HG02981 (cell line): ENCODE results near the gene SRGAP3.
A peak's percentile ranks its signal among the peaks of the same experiment; 100 is the strongest.
"Not testable (repeated sequence)": the region's sequence is repeated elsewhere in the genome, so short reads cannot be mapped to it uniquely, and the experiment has no call there.

Experiments
- ATAC-seq: cut with Tn5 transposase; IDR thresholded peaks from one replicate; pipeline ENCODE4 v1.9.1; 2021; ENCODE audit warnings: mild to moderate bottlenecking, moderate library complexity; ENCODE audit not compliant: unreplicated experiment

SRGAP3 gene

GRCh38 chr3:9249273-9250192, at the start of gene SRGAP3:
SRGAP3 (minus strand) TSS chr3:9249646; CDS start chr3:9248951, 695 bp downstream.
- peak; percentile 100 for ATAC-seq

DNA sequence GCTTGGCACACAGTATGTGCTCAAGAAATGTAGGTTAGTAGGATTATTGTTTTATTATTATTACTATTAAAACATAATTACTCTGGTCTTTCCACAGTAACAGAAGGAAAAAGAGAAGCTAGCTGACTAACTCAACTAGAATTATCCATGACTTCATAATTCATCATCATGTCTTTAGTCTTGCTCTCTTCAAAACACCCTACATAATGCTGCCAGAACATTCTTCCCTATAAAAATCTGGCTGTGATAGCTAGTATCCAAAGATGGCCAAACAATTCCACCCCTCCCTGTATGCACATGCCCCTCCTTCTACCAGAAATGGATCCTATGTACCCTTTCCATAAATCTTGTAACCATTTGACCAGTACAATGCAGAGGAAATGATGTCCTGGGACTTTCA, 48.8 kb upstream of the SRGAP3 start:
- ATAC-seq = no peak

- no peak for ATAC-seq
Observed at GRCh38 chr3:9296241-9296640, 46.8 kb upstream of the SRGAP3 start.

- ATAC-seq = no peak
Observed at GRCh38 chr3:9295007-9295406, 45.6 kb upstream of the SRGAP3 start.

- ATAC-seq = not testable (repeated sequence)
Observed at GRCh38 chr3:9293953-9294352, 44.5 kb upstream of the SRGAP3 start.

DNA sequence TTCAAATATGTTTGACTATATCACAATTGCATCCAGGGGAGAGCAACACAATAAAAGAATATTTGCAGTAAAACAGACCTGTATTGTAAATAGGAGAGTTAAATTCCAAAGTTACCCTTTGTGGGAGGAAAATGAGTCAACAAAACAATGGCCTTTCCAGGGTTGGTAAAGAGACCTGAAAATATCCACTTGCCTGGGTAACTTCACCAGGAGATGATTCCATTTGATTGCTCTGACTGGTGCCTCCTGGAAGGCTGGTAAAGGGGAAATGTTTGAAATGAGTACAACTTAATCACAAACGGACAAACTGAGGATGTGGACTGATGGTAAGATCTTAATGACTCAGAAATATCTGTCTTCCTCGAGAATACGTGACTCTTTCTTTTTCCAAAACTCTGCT, 43.6 kb upstream of the SRGAP3 start:
- no peak for ATAC-seq

DNA sequence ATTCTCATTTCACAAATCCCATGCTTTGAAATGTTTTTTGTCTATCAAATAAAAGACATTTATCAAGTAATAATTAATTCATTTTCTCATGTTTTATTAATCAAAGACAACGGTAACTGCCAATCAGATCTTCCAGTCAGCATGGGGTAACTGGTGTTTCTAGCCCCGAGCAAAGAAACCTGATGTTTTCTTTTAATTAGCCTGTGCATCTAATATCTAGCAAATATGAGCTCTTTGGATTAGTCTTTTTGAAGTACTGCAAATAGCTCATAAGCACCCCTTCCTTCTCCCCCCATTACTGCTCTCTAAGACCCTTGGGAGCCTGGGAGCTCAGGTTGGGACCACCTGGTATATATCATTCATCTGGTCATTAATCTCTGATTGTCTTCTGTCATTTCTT, 43.1 kb upstream of the SRGAP3 start:
- no peak for ATAC-seq

GRCh38 chr3:9291821-9292410, 42.5 kb upstream of the SRGAP3 start:
- ATAC-seq = no peak

- no peak for ATAC-seq
Observed at GRCh38 chr3:9290566-9290965, 41.1 kb upstream of the SRGAP3 start.

DNA sequence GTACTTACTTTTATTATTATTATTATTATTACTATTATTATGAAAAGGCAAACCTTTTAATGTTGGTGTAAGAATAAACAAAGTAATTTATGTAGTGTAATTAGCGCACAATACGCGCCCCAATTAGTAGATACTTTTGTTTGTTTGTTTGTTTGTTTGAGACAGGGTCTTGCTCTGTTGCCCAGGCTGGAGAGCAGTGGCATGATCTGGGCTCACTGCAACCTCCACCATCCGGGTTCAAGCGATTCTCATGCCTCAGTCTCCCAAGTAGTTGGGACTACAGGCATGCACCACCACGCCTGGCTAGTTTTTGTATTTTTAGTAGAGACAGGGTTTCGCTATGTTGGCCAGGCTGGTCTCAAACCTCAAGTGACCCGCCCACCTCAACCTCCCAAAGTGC, 32.1 kb upstream of the SRGAP3 start:
- not testable (repeated sequence) for ATAC-seq

GRCh38 chr3:9280451-9281219, 31.2 kb upstream of the SRGAP3 start:
- no peak for ATAC-seq

- ATAC-seq = no peak
Observed at GRCh38 chr3:9279966-9280365, 30.5 kb upstream of the SRGAP3 start.

DNA sequence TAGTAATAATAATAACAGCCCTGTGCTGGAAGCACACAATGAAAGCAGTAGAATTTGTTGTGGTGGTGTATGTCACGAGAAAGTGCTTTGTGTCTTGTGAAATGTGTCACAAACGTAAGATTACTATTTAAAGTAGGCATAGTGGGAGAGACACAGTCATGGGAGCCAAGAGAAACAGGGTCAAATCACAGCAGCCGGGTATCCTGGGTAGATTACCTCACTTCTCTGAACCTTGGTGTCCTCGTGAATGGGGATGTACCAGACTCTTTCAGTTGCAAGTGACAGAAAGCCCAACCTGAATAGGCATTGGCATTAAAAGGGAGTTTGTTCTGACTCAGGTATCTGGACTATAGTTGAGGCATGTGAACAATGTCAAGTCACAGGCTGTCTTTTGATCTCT, 29.1 kb upstream of the SRGAP3 start:
- no peak for ATAC-seq

DNA sequence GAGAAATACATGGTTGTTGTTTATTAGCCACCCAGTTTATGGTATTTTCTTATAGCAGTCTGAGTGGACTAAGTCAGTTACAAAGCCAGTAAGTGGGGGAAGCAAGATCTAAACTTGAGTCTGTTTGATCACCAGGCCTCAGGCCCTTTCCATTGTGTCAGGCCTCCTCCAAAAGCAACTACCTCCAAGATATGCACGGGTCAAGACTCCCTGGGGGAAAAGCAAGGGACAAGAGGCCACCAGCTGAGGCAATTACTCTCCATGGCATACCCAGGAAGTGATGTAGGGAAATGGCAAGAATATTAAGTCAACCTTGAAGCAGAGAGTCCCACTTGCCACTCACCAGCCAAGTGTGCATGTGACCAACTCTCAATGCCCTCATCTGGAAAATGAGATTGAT, 28.6 kb upstream of the SRGAP3 start:
- ATAC-seq = no peak

DNA sequence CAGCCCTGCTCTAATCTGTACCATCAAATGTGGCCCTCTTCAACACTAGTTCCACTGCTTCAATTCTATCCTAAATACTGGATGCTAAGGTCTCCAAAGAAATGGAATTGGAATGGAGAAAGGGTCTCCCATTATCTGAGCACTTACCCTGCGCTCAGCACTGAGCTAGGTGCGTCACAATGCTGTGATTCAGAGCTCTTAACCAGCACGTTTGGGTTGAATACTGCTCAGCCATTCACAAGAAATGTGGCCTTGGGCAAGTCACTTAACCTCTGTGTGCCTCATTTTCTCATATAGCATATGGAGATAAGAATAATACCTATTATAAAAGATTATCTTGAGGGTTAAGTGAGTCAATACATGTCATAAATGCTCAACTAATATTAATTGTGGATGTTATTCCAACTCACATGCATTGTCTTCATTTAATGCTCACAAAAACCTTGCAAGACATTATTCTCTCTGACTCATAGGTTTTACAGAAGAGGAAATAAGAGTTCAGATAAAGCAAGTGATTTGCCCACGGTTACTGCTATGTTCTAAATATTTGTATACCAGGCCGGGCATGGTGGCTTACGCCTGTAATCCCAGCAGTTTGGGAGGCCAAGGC, 27.4 kb upstream of the SRGAP3 start:
- ATAC-seq = no peak

DNA sequence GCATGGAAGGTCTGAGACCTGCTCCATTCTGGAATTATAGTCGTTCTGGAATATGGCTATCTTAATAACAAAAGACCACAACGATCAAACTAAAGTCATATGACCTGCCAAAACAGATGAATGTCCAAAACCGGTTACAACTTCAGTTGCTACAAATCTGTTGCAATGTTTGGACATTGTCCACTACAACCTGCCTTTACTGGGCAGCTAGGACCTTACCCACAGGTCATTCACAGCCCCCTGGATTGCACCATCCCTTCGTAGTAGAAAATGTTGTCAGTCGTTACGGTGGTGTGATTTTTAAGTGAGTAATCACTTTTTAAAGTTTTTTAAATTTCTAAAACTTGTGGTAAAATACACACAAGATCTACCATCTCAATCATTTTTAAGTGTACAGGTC, 22.5 kb upstream of the SRGAP3 start:
- no peak for ATAC-seq

DNA sequence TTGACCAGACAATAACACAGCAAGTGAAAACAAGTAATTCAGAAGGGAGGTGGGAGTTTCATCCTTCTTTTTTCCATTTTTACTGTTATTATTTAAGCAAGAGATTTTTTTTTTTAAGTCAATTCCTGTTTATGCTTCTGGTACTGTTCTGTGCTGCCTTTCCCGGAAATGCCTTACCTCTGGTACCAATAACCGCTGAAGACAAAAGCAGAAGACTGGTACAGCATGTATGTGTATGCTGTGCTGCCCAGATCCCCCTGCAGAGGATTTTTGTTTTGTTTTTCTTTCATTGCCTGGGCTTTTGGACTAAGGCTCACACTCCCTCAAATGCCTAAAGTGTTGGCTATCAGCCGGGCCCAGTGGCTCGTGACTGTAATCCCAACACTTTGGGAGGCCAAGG, 21.3 kb upstream of the SRGAP3 start:
- no peak for ATAC-seq

DNA sequence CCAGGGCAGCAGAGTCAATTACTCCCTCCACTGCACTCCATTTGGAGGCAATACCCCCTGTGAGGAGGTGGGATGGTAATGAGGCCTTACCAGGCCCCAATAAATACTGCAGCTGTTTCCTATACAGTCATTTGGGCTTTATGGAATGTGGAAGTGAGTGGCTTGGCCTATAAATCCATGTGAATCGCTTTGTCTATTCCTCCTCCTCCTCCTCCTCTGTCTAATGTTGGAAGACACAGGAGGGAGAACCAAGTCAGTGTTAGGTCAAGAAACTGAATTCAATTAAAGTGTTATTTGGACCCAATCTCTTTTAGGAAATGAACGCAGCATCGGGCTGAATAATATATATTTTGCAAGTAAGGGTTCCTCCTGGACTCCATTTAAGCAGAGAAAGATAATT, 17.3 kb upstream of the SRGAP3 start:
- ATAC-seq = no peak

DNA sequence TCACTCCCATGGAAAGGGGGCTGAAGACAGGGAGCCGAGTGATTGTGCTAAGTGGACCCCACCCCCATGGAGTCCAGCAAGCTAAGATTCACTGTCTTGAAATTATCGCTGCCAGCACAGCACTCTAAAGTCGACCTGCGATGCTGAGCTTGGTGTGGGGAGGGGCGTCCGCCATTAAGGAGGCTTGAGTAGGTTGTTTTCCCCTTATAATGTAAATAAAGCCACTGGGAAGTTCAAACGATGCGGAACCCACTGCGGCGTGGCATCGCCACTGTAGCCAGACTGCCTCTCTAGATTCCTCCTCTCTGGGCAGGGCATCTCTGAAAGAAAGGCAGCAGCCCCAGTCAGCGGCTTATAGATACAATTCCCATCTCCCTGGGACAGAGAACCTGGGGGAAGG, 10.9 kb upstream of the SRGAP3 start:
- ATAC-seq = no peak

- ATAC-seq = no peak
Observed at GRCh38 chr3:9257092-9257491, 7.6 kb upstream of the SRGAP3 start.

DNA sequence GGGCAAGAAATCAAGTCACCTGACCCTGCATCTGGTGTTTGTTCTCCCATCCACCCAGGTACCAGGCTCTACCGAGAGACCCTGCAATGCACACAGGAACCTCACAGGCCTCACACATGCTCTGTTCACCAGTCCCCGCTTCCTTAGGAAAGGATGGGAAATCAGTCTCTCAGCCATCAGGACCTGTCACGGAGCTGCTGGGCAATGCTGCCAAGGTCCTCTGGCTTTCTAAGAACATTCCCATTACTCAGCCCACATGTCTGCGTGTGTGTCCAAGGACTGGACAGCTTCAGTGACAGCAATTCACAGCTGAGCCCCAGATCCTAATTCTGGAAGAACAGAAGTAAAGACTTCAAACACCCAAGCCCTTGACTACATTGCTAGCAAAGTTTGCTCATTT, 6.5 kb upstream of the SRGAP3 start:
- ATAC-seq = no peak
